Dermis blood vessel endothelial cell (primary cell): ENCODE measurements around the gene SCARB1. TPM values are rescaled to one million over a fixed set of nuclear protein-coding genes. Genes with fewer than 3 reads are reported as not detected.
"Not testable (repeated sequence)": the region's sequence is repeated elsewhere in the genome, so short reads cannot be mapped to it uniquely, and the experiment has no call there.

Source experiments
- DNase-seq: peaks from one replicate; pipeline ENCODE4 v3.0.0; 2010
- total RNA-seq: library from RNA; depleted of rRNA; stranded (reverse); fragments of >200 nt; gene quantifications from 2 replicates; pipeline ENCODE4 v1.2.3, GENCODE V29; 2014

The SCARB1 gene
- total RNA-seq, result 42.5 and 44.1 TPM in 2 replicates

- peak; percentile 83 for DNase-seq
Measured at GRCh38 chr12:124863416-124864325, at the start of gene SCARB1. Gene SCARB1 (minus strand): TSS chr12:124863864. CDS start chr12:124863720, 144 bp downstream.

- not testable (repeated sequence) for DNase-seq
Measured at GRCh38 chr12:124912529-124913287, 49.0 kb upstream of the SCARB1 start.

GRCh38 chr12:124911521-124911920, 47.9 kb upstream of the SCARB1 start:
- DNase-seq, result not testable (repeated sequence)

- no peak for DNase-seq
Measured at GRCh38 chr12:124910561-124911478, 47.2 kb upstream of the SCARB1 start.

- DNase-seq, result no peak
Measured at GRCh38 chr12:124909831-124910560, 46.3 kb upstream of the SCARB1 start.

- DNase-seq, result peak; percentile 96
Measured at GRCh38 chr12:124906606-124907261, 43.1 kb upstream of the SCARB1 start.

- peak; percentile 88 for DNase-seq
Measured at GRCh38 chr12:124904306-124905098, 40.8 kb upstream of the SCARB1 start.

- DNase-seq, result no peak
Measured at GRCh38 chr12:124902916-124903315, 39.3 kb upstream of the SCARB1 start.

GRCh38 chr12:124901003-124901402, 37.3 kb upstream of the SCARB1 start:
- DNase-seq, result no peak

GRCh38 chr12:124900345-124900795, 36.7 kb upstream of the SCARB1 start:
- not testable (repeated sequence) for DNase-seq

GRCh38 chr12:124898923-124899294, 35.2 kb upstream of the SCARB1 start:
- DNase-seq, result no peak

- peak; percentile 55 for DNase-seq
Measured at GRCh38 chr12:124898200-124898922, 34.7 kb upstream of the SCARB1 start.

GRCh38 chr12:124896461-124896860, 32.8 kb upstream of the SCARB1 start:
- no peak for DNase-seq

GRCh38 chr12:124893792-124894516, 30.3 kb upstream of the SCARB1 start:
- no peak for DNase-seq

GRCh38 chr12:124888260-124888659, 24.6 kb upstream of the SCARB1 start:
- no peak for DNase-seq

GRCh38 chr12:124887766-124888165, 24.1 kb upstream of the SCARB1 start:
- DNase-seq, result not testable (repeated sequence)

- DNase-seq, result no peak
Measured at GRCh38 chr12:124884587-124885438, 21.1 kb upstream of the SCARB1 start.
